Stomach (tissue), 9 donors: ENCODE results near the gene MAOA. TPM values are rescaled to one million over a fixed set of nuclear protein-coding genes. Genes with fewer than 3 reads are reported as not detected.
A peak's percentile ranks its signal among the peaks of the same experiment; 100 is the strongest.

ENCODE experiments used
- DNase-seq, 2 donors: peaks; one replicate each; pipeline versions ENCODE4 v3.0.0 to v3.0.0-alpha.2; 2013 to 2019
- H3K27ac ChIP-seq, 5 donors: fragments of 200-600 bp in 4 of 5; sonication (generic) in 4 of 5; one replicate each; pipeline ENCODE4 v1.5.1; 2013 to 2019; ENCODE audit warnings: mild to moderate bottlenecking in 1 of 5, moderate library complexity in 1 of 5
- H3K27me3 ChIP-seq, 3 donors: fragments of 200-600 bp; sonication (generic); one replicate each; pipeline ENCODE4 v1.5.1; 2017 to 2019; ENCODE audit warnings: mixed run types in 1 of 3
- H3K36me3 ChIP-seq, 4 donors: fragments of 200-600 bp; sonication (generic); 1 replicate in 3 of 4; 2 replicates in 1 of 4; pipeline ENCODE4 v1.5.1; 2016 to 2019
- H3K4me1 ChIP-seq, 4 donors: fragments of 200-600 bp; sonication (generic); one replicate each; pipeline ENCODE4 v1.5.1; 2016 to 2019
- H3K4me3 ChIP-seq, 4 donors: fragments of 200-600 bp; sonication (generic) in 3 of 4; one replicate each; pipeline ENCODE4 v1.5.1; 2016 to 2019; ENCODE audit warnings: mild to moderate bottlenecking in 1 of 4
- H3K9me3 ChIP-seq, 4 donors: fragments of 200-600 bp; sonication (generic); one replicate each; pipeline ENCODE4 v1.5.1; 2016 to 2019
- EP300 ChIP-seq: sonication (generic); formaldehyde crosslinking; IDR thresholded peaks from one replicate; pipeline ENCODE4 v1.6.1; 2017; ENCODE audit warnings: antibody characterized with exemption
- POLR2A ChIP-seq, 4 donors: fragments of 450-650 bp; IDR thresholded peaks; one replicate each; pipeline ENCODE4 v1.6.1; 2016; ENCODE audit warnings: antibody characterized with exemption in 4 of 4, control low read depth in 2 of 4, mild to moderate bottlenecking in 1 of 4, moderate library complexity in 1 of 4
- POLR2AphosphoS5 ChIP-seq, 3 donors: sonication (generic); formaldehyde crosslinking; IDR thresholded peaks; one replicate each; pipeline ENCODE4 v1.6.1; 2016; ENCODE audit warnings: antibody characterized with exemption in 3 of 3
- WGBS, 5 donors: extraction: QIAGEN DNeasy Blood & Tissue Kit in 3 of 5; methylation state at CpG; one replicate each; pipeline versions ENCODE4 v1.1.5 to v1.1.7; 2013 to 2018; 5-methylcytosine and 5-hydroxymethylcytosine counted together
- intact Hi-C: fragments of 100-400 bp; cut with DNase I; formaldehyde crosslinking; loops from one replicate; pipeline ENCODE4 v1.15.1; 2023; ENCODE audit warnings: low total_unique reads
- polyA plus RNA-seq, 3 donors: library from polyadenylated mRNA; stranded (reverse); fragments of 200-250 nt; gene quantifications; one replicate each; pipeline ENCODE4 v1.2.3, GENCODE V29; 2013
- total RNA-seq, 5 donors: library from RNA; depleted of rRNA; stranded (reverse); fragments of >200 nt; gene quantifications; one replicate each; pipeline versions ENCODE4 v1.1.0 to v1.2.3, GENCODE V29; 2014 to 2016
- TF ChIP-seq, protein P1 (sequence below), 7 experiments: fragments of 450-650 bp in 4 of 7; fragments of 200-600 bp in 3 of 7; sonication (generic) in 3 of 7; IDR thresholded peaks; one replicate each; pipeline ENCODE4 v1.5.1; 2016 to 2019; ENCODE audit warnings: antibody characterized with exemption in 7 of 7, control low read depth in 2 of 7, mild to moderate bottlenecking in 1 of 7
- donor health status: healthy with polysubstance abuse.
- donor health status: Bipolar disorder and iron deficiency.
- donor health status: healthy.

The MAOA gene
- total and polyA plus RNA-seq, 8 donors, result 47.0 to 157 (median 81.1) TPM

- intact Hi-C loops, result no loop called here
- no peaks in the 10 kb centered on the region for H3K27me3 ChIP-seq
- H3K27ac ChIP-seq, result peak overlapping the region in 4 of 5 donors; percentile 49 to 61 (median 56)
- no peak overlapping the region for H3K4me3 ChIP-seq
- DNase-seq, result no peak
- no peaks in the 10 kb centered on the region for H3K9me3 ChIP-seq
- peaks cover 0 to 43% (median 28%) of the 10 kb centered on the region in 4 donors for H3K4me1 ChIP-seq
- TF ChIP-seq, protein P1, sequence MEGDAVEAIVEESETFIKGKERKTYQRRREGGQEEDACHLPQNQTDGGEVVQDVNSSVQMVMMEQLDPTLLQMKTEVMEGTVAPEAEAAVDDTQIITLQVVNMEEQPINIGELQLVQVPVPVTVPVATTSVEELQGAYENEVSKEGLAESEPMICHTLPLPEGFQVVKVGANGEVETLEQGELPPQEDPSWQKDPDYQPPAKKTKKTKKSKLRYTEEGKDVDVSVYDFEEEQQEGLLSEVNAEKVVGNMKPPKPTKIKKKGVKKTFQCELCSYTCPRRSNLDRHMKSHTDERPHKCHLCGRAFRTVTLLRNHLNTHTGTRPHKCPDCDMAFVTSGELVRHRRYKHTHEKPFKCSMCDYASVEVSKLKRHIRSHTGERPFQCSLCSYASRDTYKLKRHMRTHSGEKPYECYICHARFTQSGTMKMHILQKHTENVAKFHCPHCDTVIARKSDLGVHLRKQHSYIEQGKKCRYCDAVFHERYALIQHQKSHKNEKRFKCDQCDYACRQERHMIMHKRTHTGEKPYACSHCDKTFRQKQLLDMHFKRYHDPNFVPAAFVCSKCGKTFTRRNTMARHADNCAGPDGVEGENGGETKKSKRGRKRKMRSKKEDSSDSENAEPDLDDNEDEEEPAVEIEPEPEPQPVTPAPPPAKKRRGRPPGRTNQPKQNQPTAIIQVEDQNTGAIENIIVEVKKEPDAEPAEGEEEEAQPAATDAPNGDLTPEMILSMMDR (IDR thresholded peaks at IDR 0.05), result no peak
- no peak for TF ChIP-seq POLR2A (IDR thresholded peaks at IDR 0.05)
- no peak for TF ChIP-seq EP300
- no peaks in the 10 kb centered on the region for H3K36me3 ChIP-seq
- 22 to 45% (median 32%) methylated on average over 2 of the region's 2 CpGs for WGBS, 5 donors
These were observed 46.6 kb downstream of the MAOA start for GRCh38 chrX:43702660-43703059.

GRCh38 chrX:43703211-43703791 lies 47.2 kb downstream of the MAOA start:
- TF ChIP-seq POLR2AphosphoS5 (IDR thresholded peaks at IDR 0.05) (peak in 2 of 3 donors; percentile 18 to 38), EP300 (no peak)
- WGBS, 5 donors, result 33 to 46% (median 41%) methylated on average over 4 of the region's 4 CpGs
- no peak overlapping the region for H3K4me3 ChIP-seq
- peak in 1 of 2 donors; percentile 32 for DNase-seq
- H3K4me1 ChIP-seq, result peaks cover 0 to 46% (median 29%) of the 10 kb centered on the region in 4 donors
- intact Hi-C loops, result no loop called here
- no peaks in the 10 kb centered on the region for H3K27me3 ChIP-seq
- H3K9me3 ChIP-seq, result no peaks in the 10 kb centered on the region
- H3K27ac ChIP-seq, result peak overlapping the region; percentile 49 to 61 (median 55)
- no peaks in the 10 kb centered on the region for H3K36me3 ChIP-seq

- Histone ChIP-seq H3K27ac (peak overlapping the region; percentile 54 to 81 (median 72)), H3K4me3 (no peak overlapping the region), H3K4me1 (peaks cover 10 to 54% (median 31%) of the 10 kb centered on the region in 4 donors), H3K9me3 (no peaks in the 10 kb centered on the region), H3K27me3 (no peaks in the 10 kb centered on the region), H3K36me3 (peaks cover 0 to 2% (median under 1%) of the 10 kb centered on the region in 4 donors)
- intact Hi-C loops, result no loop called here
- 45 to 69% (median 54%) methylated on average over 2 of the region's 2 CpGs for WGBS, 5 donors
- no peak for TF ChIP-seq POLR2A (IDR thresholded peaks at IDR 0.05)
- TF ChIP-seq POLR2AphosphoS5 (IDR thresholded peaks at IDR 0.05), result no peak
- TF ChIP-seq, protein P1 (IDR thresholded peaks at IDR 0.05), result no peak
- DNase-seq, result no peak
These were observed 50.8 kb downstream of the MAOA start for GRCh38 chrX:43706786-43707370.

GRCh38 chrX:43707812-43708548 lies 51.9 kb downstream of the MAOA start:
- intact Hi-C loops, result no loop called here
- Histone ChIP-seq H3K4me1 (peaks cover 5 to 43% (median 26%) of the 10 kb centered on the region in 4 donors), H3K9me3 (no peaks in the 10 kb centered on the region), H3K4me3 (no peak overlapping the region), H3K36me3 (peaks cover 0 to 13% (median 11%) of the 10 kb centered on the region in 4 donors), H3K27me3 (no peaks in the 10 kb centered on the region), H3K27ac (peak overlapping the region; percentile 72 to 85 (median 72))
- peak; percentile 35 to 86 for DNase-seq
- TF ChIP-seq, protein P1 (IDR thresholded peaks at IDR 0.05), result no peak
- TF ChIP-seq POLR2AphosphoS5 (IDR thresholded peaks at IDR 0.05), result peak in 2 of 3 donors; percentile 80 to 82
- WGBS, 5 donors, result 12 to 27% (median 17%) methylated on average over 3 of the region's 3 CpGs
